Adrenal gland (tissue), 12 donors: ENCODE measurements around the gene PCYT2. TPM values are rescaled to one million over a fixed set of nuclear protein-coding genes. Genes with fewer than 3 reads are reported as not detected.

Experiments used
- DNase-seq, 7 donors: peaks; one replicate each; pipeline ENCODE4 v3.0.0-alpha.2; 2019 to 2020
- H3K27ac ChIP-seq, 5 donors: fragments of 200-600 bp; sonication (generic) in 4 of 5; 1 replicate in 3 of 5; 2 replicates in 2 of 5; pipeline versions ENCODE4 v1.5.1 to v1.8.0; 2016 to 2020; ENCODE audit warnings: mild to moderate bottlenecking in 1 of 5
- H3K27me3 ChIP-seq: fragments of 200-600 bp; 2 replicates; pipeline ENCODE4 v1.8.0; 2021
- H3K36me3 ChIP-seq, 2 donors: fragments of 200-600 bp; replicated peaks in 1 of 2; 1 replicate in 1 of 2; 2 replicates in 1 of 2; pipeline versions ENCODE4 v1.5.1 to v1.8.0; 2018 to 2022
- H3K4me1 ChIP-seq, 2 donors: fragments of 200-600 bp; replicated peaks in 1 of 2; 1 replicate in 1 of 2; 2 replicates in 1 of 2; pipeline versions ENCODE4 v1.5.1 to v1.8.0; 2018 to 2021
- H3K4me3 ChIP-seq, 4 donors: fragments of 200-600 bp; sonication (generic) in 3 of 4; one replicate each; pipeline ENCODE4 v1.5.1; 2016 to 2018
- H3K9me3 ChIP-seq, 3 donors: fragments of 200-600 bp; sonication (generic) in 1 of 3; replicated peaks in 1 of 3; 1 replicate in 2 of 3; 2 replicates in 1 of 3; pipeline versions ENCODE4 v1.5.1 to v1.8.0; 2016 to 2021
- POLR2A ChIP-seq, 2 donors: fragments of 450-650 bp; IDR thresholded peaks; one replicate each; pipeline ENCODE4 v1.6.1; 2017; ENCODE audit warnings: antibody characterized with exemption in 2 of 2, mild to moderate bottlenecking in 2 of 2, moderate library complexity in 1 of 2
- WGBS, 4 donors: extraction: QIAGEN DNeasy Blood & Tissue Kit in 2 of 4; methylation state at CpG; one replicate each; pipeline versions ENCODE4 v1.1.5 to v1.1.7; 2013 to 2017; 5-methylcytosine and 5-hydroxymethylcytosine counted together
- intact Hi-C, 2 donors: fragments of 100-400 bp; cut with DNase I; formaldehyde crosslinking; loops; one replicate each; pipeline versions ENCODE4 v1.14.1 to v1.15.0; 2022 to 2023
- polyA plus RNA-seq, 3 donors: library from polyadenylated mRNA; stranded (reverse); fragments of 200-250 nt in 2 of 3; fragments of 350-450 nt in 1 of 3; fragmentation: Illumina TruSeq in 1 of 3; extraction: RNeasy Lipid Tissue Mini Kit (QIAGEN cat#74804) in 1 of 3; gene quantifications; one replicate each; pipeline ENCODE4 v1.2.3, GENCODE V29; 2013 to 2014
- total RNA-seq, 9 donors: library from RNA; depleted of rRNA in 4 of 9; stranded (reverse); fragments of >200 nt in 4 of 9; fragments of 120-200 nt in 1 of 9; fragmentation: NEBNext Ultra II Directional in 1 of 9; extraction: Animal tissue kit (Norgen Biotek cat#: 25700) in 1 of 9; gene quantifications; one replicate each; pipeline versions ENCODE4 v1.1.0 to v1.2.4, GENCODE V29; 2013 to 2023
- TF ChIP-seq, protein P1 (sequence below), 6 experiments: fragments of 450-650 bp in 4 of 6; fragments of 200-600 bp in 2 of 6; sonication (generic) in 1 of 6; IDR thresholded peaks; 1 replicate in 5 of 6; 2 replicates in 1 of 6; pipeline versions ENCODE4 v1.5.1 to v1.8.0; 2016 to 2021; ENCODE audit warnings: antibody characterized with exemption in 6 of 6, mild to moderate bottlenecking in 2 of 6, moderate library complexity in 1 of 6
- donor health status: healthy with polysubstance abuse.
- donor health status: Bipolar disorder and iron deficiency.
- donor health status: DM: yes; HTN: yes; CAD: no.
- donor health status: DM: no; HTN: no; CAD: no.
- donor health status: DM: no; HTN: no; CAD: no.
- donor health status: DM: yes; HTN: yes; CAD: no.

The PCYT2 gene
- total and polyA plus RNA-seq, 12 donors, result 19.8 to 41.2 (median 30.2) TPM

- no peak overlapping the region for H3K27ac ChIP-seq
- no peaks in the 10 kb centered on the region for H3K4me1 ChIP-seq
- no peak overlapping the region for H3K4me3 ChIP-seq
- DNase-seq, result no peak
- intact Hi-C loops, result no loop called here
- 49 to 55% (median 54%) methylated on average over 12 to 13 of the region's 13 CpGs for WGBS, 4 donors
- TF ChIP-seq, protein P1, sequence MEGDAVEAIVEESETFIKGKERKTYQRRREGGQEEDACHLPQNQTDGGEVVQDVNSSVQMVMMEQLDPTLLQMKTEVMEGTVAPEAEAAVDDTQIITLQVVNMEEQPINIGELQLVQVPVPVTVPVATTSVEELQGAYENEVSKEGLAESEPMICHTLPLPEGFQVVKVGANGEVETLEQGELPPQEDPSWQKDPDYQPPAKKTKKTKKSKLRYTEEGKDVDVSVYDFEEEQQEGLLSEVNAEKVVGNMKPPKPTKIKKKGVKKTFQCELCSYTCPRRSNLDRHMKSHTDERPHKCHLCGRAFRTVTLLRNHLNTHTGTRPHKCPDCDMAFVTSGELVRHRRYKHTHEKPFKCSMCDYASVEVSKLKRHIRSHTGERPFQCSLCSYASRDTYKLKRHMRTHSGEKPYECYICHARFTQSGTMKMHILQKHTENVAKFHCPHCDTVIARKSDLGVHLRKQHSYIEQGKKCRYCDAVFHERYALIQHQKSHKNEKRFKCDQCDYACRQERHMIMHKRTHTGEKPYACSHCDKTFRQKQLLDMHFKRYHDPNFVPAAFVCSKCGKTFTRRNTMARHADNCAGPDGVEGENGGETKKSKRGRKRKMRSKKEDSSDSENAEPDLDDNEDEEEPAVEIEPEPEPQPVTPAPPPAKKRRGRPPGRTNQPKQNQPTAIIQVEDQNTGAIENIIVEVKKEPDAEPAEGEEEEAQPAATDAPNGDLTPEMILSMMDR (IDR thresholded peaks at IDR 0.05), result no peak
- TF ChIP-seq POLR2A (IDR thresholded peaks at IDR 0.05), result no peak
- no peaks in the 10 kb centered on the region for H3K27me3 ChIP-seq
- no peaks in the 10 kb centered on the region for H3K36me3 ChIP-seq
- no peaks in the 10 kb centered on the region for H3K9me3 ChIP-seq
Observed at GRCh38 chr17:81951785-81952684, 40.8 kb upstream of the PCYT2 start.

- Histone ChIP-seq H3K4me3 (no peak overlapping the region), H3K27me3 (no peaks in the 10 kb centered on the region), H3K4me1 (no peaks in the 10 kb centered on the region), H3K27ac (no peak overlapping the region), H3K36me3 (no peaks in the 10 kb centered on the region), H3K9me3 (no peaks in the 10 kb centered on the region)
- DNase-seq, result no peak
- TF ChIP-seq POLR2A (IDR thresholded peaks at IDR 0.05), result no peak
- TF ChIP-seq, protein P1 (IDR thresholded peaks at IDR 0.05), result no peak
- intact Hi-C loops, result no loop called here
- 85 to 90% (median 88%) methylated on average over 15 of the region's 15 CpGs for WGBS, 4 donors
Observed at GRCh38 chr17:81950501-81950900, 39.3 kb upstream of the PCYT2 start.

- Histone ChIP-seq H3K27ac (no peak overlapping the region), H3K36me3 (no peaks in the 10 kb centered on the region), H3K4me3 (no peak overlapping the region), H3K4me1 (no peaks in the 10 kb centered on the region), H3K27me3 (no peaks in the 10 kb centered on the region), H3K9me3 (no peaks in the 10 kb centered on the region)
- 80 to 94% (median 81%) methylated on average over 5 to 17 of the region's 17 CpGs for WGBS, 4 donors
- no peak for DNase-seq
- TF ChIP-seq POLR2A (IDR thresholded peaks at IDR 0.05), result no peak
- TF ChIP-seq, protein P1 (IDR thresholded peaks at IDR 0.05), result no peak
- intact Hi-C loops, result no loop called here
Observed at GRCh38 chr17:81948635-81949378, 37.6 kb upstream of the PCYT2 start.

DNA sequence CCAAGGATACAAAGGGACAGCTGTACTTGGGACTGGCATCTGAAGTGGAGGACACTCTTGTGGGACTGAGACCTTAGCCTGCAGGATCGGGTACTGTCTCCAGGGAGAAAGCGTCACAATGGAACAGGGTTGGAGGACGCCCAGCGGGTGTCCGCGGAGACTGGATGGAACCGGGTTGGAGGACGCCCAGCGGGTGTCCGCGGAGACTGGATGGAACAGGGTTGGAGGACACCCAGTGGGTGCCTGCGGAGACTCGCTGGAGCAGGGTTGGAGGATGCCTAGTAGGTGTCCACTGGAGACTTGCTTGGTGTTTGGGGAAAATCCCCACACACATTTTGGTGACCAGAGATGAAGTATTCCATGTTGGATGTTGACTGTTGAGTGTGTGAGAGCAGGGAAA, 36.0 kb upstream of the PCYT2 start, which contains the start of gene MYADML2:
Gene MYADML2, minus strand, starts transcription at position 45 of the 400 bp plus-strand sequence. CDS start 5,492 bp downstream, outside the sequence.
- Histone ChIP-seq H3K9me3 (no peaks in the 10 kb centered on the region), H3K4me1 (no peaks in the 10 kb centered on the region), H3K36me3 (no peaks in the 10 kb centered on the region), H3K27me3 (no peaks in the 10 kb centered on the region), H3K27ac (no peak within 1 kb of the TSS), H3K4me3 (no peak within 1 kb of the TSS)
- DNase-seq, result no peak
- intact Hi-C loops, result no loop called here
- 82 to 91% (median 86%) methylated on average over 13 of the region's 13 CpGs for WGBS, 4 donors
- no peak for TF ChIP-seq POLR2A (IDR thresholded peaks at IDR 0.05)
- TF ChIP-seq, protein P1 (IDR thresholded peaks at IDR 0.05), result no peak
